C4-2B (cell line): ENCODE data around the gene BID.

Source experiments
- ZFX ChIP-seq: fragments of 450-650 bp; IDR thresholded peaks from 2 replicates; pipeline ENCODE4 v1.6.1; 2017
- TF ChIP-seq, protein P1 (sequence below): fragments of 450-650 bp; conservative IDR thresholded peaks from 2 replicates; pipeline ENCODE4 v1.5.1; 2017; ENCODE audit warnings: mild to moderate bottlenecking

- TF ChIP-seq, protein P1, sequence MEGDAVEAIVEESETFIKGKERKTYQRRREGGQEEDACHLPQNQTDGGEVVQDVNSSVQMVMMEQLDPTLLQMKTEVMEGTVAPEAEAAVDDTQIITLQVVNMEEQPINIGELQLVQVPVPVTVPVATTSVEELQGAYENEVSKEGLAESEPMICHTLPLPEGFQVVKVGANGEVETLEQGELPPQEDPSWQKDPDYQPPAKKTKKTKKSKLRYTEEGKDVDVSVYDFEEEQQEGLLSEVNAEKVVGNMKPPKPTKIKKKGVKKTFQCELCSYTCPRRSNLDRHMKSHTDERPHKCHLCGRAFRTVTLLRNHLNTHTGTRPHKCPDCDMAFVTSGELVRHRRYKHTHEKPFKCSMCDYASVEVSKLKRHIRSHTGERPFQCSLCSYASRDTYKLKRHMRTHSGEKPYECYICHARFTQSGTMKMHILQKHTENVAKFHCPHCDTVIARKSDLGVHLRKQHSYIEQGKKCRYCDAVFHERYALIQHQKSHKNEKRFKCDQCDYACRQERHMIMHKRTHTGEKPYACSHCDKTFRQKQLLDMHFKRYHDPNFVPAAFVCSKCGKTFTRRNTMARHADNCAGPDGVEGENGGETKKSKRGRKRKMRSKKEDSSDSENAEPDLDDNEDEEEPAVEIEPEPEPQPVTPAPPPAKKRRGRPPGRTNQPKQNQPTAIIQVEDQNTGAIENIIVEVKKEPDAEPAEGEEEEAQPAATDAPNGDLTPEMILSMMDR = no peak
- no peak for TF ChIP-seq ZFX
These were observed 1.7 kb upstream of the BID start for GRCh38 chr22:17775781-17776465.
